ENCODE measurements around the gene PGPEP1. TPM values are rescaled to one million over a fixed set of nuclear protein-coding genes. Genes with fewer than 3 reads are reported as not detected.

Gene PGPEP1
- polyA plus RNA-seq, 1 of the 3 experiments (the other 2 are of a cell fraction) = 13.8 TPM

GRCh38 chr19:18312092-18312534 is 28.3 kb upstream of the PGPEP1 start:
- Histone ChIP-seq H3K9ac (no peak overlapping the region), H3F3A (replicated peaks; ENCODE audit: insufficient read depth) (peaks cover 6% of the 10 kb centered on the region), H3K9me3 (no peaks in the 10 kb centered on the region), H3K4me2 (no peak overlapping the region), H3K4me1 (ENCODE audit: control insufficient read depth in 1 of 2, insufficient read depth in 2 of 2, low read depth in 1 of 2, low read length in 1 of 2) (no peaks in the 10 kb centered on the region), H2AFZ (ENCODE audit: low read depth) (no peak overlapping the region), H3K9me2 (no peaks in the 10 kb centered on the region), H3K27ac (ENCODE audit: low read depth in 2 of 2, low read length in 1 of 2) (no peak overlapping the region), H4K20me1 (ENCODE audit: insufficient read depth) (no peaks in the 10 kb centered on the region), H3K36me3 (replicated peaks in 1 of 2; ENCODE audit: control insufficient read depth in 1 of 2, insufficient read depth in 2 of 2, low read length in 1 of 2) (peaks cover 10 to 41% of the 10 kb centered on the region in 2 experiments), H3K27me3 (ENCODE audit: insufficient read depth) (no peaks in the 10 kb centered on the region), H3K79me2 (ENCODE audit: insufficient read depth) (no peaks in the 10 kb centered on the region; the same call in 1 of the 2 replicates), H3K4me3 (ENCODE audit: low read depth in 2 of 2, low read length in 1 of 2) (no peak overlapping the region)
- TF ChIP-seq CHD2 (IDR thresholded peaks at IDR 0.05; ENCODE audit: low read length, partially characterized antibody) (no peak), USF1 (IDR thresholded peaks at IDR 0.05; ENCODE audit: borderline replicate concordance, low read depth) (no peak), FOXJ3 (CRISPR knock-in tag; IDR thresholded peaks at IDR 0.05) (no peak), FOSL2 (IDR thresholded peaks at IDR 0.05; ENCODE audit: borderline replicate concordance, low read depth) (no peak), GATA2 (CRISPR knock-in tag; IDR thresholded peaks at IDR 0.05) (no peak), NFIC (IDR thresholded peaks at IDR 0.05; ENCODE audit: borderline replicate concordance) (no peak), EZH2phosphoT487 (IDR thresholded peaks at IDR 0.05; ENCODE audit: borderline replicate concordance, low read depth) (no peak), CTCF (IDR thresholded peaks at IDR 0.05) (no peak), SIN3A (IDR thresholded peaks at IDR 0.05; ENCODE audit: borderline replicate concordance, low read depth, low read length) (no peak), RAD21 (IDR thresholded peaks at IDR 0.05; ENCODE audit: low read length) (no peak), MEF2A (IDR thresholded peaks at IDR 0.05; ENCODE audit: borderline replicate concordance, low read depth) (no peak), USF2 (IDR thresholded peaks at IDR 0.05; ENCODE audit: borderline replicate concordance, low read depth, low read length) (no peak), TAF1 (IDR thresholded peaks at IDR 0.05; ENCODE audit: borderline replicate concordance, low read depth, low read length) (no peak), ZBTB33 (IDR thresholded peaks at IDR 0.05; ENCODE audit: borderline replicate concordance, low read depth) (no peak), EP300 (IDR thresholded peaks at IDR 0.05; ENCODE audit: borderline replicate concordance in 1 of 2, low read depth in 1 of 2, low read length in 1 of 2) (no peak), TCF12 (IDR thresholded peaks at IDR 0.05) (no peak)
- POLR2A ChIA-PET = no interaction called here
- 94% methylated on average over 8 of the region's 11 CpGs for WGBS (ENCODE audit: low lambda C conversion rate)
- CTCF ChIA-PET = interaction anchor here (1.5 to 9.7 kb wide), 2 partner anchors 10 to 32 kb away, joined by 6 to 103 read pairs; partner anchors contain the start of genes JUND and LSM4
- no peak for DNase-seq

All from SK-N-SH (cell line).